Suppressor macrophage (primary cell): ENCODE data around the gene COL13A1.

ENCODE experiments used
- DNase-seq, 4 experiments: peaks; one replicate each; pipeline ENCODE4 v3.0.0-alpha.2; 2020 to 2022

The COL13A1 gene

GRCh38 chr10:69972981-69973397 is 171.3 kb downstream of the COL13A1 start:
- no peak for DNase-seq

GRCh38 chr10:69973678-69974077 is 172.0 kb downstream of the COL13A1 start:
- DNase-seq = no peak

- DNase-seq = no peak
These were observed 172.9 kb downstream of the COL13A1 start for GRCh38 chr10:69974551-69975155.

GRCh38 chr10:69976795-69977546 is 175.3 kb downstream of the COL13A1 start:
- DNase-seq = peak in 1 of 4 experiments; percentile 38

- DNase-seq = no peak
These were observed 177.5 kb downstream of the COL13A1 start for GRCh38 chr10:69979174-69979573.

- DNase-seq = no peak
These were observed 179.0 kb downstream of the COL13A1 start for GRCh38 chr10:69980672-69981071.

- DNase-seq = no peak
These were observed 186.4 kb downstream of the COL13A1 start for GRCh38 chr10:69988094-69988493.

GRCh38 chr10:69991151-69991550 is 189.4 kb downstream of the COL13A1 start:
- DNase-seq = no peak

- peak; percentile 80 to 93 (median 88) for DNase-seq
These were observed 192.6 kb downstream of the COL13A1 start for GRCh38 chr10:69994262-69994661.

GRCh38 chr10:69996611-69997010 is 194.9 kb downstream of the COL13A1 start:
- no peak for DNase-seq

GRCh38 chr10:70000262-70000661 is 198.6 kb downstream of the COL13A1 start:
- DNase-seq = no peak

- no peak for DNase-seq
These were observed 205.6 kb downstream of the COL13A1 start for GRCh38 chr10:70007116-70007820.
